ENCODE measurements around the gene KMT5C.
"Not testable (repeated sequence)": the region's sequence is repeated elsewhere in the genome, so short reads cannot be mapped to it uniquely, and the experiment has no call there.

The KMT5C gene

DNA sequence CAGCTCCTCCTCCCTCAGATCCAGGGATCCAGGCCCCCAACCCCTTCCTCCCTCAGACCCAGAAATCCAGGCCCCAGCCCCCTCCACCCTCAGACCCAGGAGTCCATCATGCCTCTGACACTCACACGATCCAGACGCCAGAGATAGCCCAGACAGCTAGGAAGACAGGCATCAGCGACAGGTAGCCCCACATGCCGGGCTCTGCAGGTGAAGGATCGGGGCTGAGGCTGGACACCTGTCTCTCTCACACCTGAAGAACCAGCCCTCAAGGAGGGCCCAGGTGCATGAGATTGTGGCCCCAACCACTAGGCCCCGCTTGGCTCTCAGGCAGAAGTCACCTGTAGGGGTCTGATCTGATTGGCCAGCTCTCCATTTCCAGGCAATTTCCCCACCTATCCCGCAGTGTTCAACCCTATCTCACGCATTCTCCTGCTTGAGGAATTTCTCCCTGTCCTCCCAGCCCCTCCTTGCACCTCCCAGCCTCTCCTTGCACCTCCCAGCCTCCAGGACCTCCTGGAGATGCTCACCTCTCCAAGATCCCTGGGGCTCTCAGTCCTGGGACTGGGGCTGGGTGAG lies 18.7 kb upstream of the KMT5C start:
- no peak for DNase-seq

DNA sequence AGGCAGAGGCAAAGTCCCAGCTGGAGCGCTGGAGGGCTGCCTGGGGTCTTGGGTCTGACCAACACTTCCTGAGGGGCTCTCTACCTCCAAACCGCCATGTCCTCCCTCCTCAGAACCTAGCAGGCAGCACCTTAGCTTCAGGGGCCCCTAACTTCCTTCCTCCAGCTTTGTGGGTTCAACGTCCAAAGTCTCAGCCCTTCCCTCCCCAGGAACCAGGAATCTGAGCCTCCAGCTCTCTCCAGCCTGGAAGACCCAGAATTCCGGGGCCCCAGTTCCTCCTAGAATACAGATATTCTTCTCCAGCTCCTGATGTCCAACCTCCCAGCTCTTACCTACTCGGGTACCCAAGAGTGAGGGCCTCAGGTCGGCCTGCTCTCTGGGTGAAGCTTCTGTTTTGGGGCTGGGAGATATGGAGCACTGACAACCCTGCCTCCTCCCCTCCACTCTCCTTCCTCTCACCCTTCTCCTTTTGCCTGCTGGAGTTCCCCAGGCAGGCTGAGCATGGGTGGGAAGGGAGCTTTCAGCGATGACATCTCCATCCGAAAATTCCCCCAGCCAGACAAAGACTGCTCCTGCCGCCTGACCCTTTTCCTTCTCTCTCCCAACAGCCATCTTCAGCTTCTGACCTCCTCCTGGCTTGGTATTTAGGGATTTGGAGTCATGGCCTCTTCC lies 18.1 kb upstream of the KMT5C start:
- DNase-seq, result no peak

DNA sequence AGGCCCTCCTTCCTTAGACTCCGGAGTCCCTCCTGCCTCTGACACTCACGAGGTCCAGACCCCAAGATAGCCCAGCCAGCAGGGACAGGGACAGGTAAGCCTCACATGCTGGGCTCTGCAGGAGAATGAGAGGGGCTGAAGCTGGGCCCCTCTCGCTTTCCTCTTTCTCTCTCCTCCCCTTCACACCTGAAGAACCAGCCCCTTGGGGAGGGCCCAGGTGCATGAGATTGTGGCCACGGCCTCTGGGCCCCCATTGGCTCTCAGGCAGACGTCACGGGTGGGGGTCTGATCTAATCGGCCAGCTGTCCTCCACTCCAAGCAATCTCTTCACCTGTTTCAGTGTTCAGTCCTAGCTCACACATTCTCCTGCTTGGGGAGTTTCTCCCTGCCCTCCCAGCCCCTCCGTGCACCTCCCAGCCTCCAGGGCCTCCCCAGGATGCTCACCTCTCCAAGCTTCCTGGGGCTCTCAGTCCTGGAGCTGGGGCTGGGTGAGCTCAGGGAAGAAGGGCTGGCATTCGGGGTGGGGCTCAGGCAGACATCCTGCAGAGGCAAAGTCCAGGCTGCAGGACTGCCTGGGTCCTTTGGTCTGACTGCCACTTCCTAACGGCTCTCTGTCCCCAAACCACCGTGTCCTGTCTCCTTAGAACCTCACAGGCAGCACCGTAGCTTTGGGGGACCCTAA lies 17.3 kb upstream of the KMT5C start:
- DNase-seq, result no peak

- no peak for DNase-seq
Observed at GRCh38 chr19:55324662-55325061, 15.0 kb upstream of the KMT5C start.

GRCh38 chr19:55325172-55325571 lies 14.5 kb upstream of the KMT5C start, which contains the start of gene TMEM150B:
Gene TMEM150B (minus strand): TSS chr19:55325341. CDS start chr19:55321036, 4,305 bp downstream.
- DNase-seq, result no peak

DNA sequence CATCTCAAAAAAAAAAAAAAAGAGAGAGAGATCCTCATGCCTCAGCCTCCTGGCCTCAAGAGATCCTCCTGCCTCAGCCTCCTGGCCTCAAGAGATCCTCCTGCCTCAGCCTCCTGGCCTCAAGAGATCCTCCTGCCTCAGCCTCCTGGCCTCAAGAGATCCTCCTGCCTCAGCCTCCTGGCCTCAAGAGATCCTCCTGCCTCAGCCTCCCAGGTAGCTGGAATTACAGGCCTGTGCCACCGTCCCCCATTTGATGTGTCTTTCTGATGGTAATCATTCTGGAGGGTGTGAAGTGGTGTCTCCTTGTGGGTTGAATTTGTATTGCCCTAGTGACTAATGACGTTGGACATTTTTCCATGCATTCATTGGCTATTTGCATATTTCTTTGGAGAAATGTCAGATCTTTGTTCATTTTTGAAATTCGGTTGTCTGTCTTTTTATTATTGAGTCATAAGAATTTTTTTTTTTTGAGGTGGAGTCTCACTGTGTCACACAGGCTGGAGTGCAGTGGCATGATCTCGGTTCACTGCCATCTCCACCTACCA lies 10.8 kb upstream of the KMT5C start:
- not testable (repeated sequence) for DNase-seq

DNA sequence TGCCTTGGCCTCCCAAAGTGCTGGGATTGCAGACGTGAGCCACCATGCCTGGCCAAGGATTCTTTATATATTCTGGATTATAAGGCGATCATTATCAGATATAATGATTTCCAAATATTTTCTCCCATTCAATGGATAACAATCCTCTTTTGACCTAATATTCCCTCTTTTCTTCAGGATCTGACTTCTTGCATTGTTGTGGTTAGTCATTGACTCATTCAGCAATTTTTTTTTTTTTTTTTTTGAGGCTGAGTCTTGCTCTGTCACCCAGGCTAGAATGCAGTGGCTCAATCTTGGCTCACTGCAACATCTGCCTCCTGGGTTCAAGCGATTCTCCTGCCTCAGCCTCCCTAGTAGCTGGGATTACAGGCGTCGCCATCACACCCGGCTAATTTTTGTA lies 9.9 kb upstream of the KMT5C start:
- not testable (repeated sequence) for DNase-seq

- no peak for DNase-seq
Observed at GRCh38 chr19:55333870-55334269, 5.8 kb upstream of the KMT5C start.

DNA sequence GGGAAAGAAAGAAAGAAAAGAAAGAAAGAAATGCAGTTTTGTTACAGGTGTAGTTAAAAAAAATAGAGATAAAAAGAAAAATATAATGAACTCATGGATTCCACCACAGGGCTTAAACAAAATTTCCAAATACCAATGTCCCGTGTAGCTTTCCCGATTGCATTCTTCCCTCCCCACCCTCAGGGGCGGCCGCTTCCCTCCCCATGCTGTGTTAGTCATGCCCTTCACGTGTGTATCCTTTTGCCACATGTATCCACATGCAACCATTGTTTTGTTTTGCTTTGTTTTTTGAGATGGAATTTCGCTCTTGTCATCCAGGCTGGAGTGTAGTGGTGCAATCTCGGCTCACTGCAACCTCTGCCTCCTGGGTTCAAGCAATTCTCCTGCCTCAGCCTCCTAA lies 3.6 kb upstream of the KMT5C start:
- no peak for DNase-seq

- DNase-seq, result no peak
Observed at GRCh38 chr19:55339889-55340783, 460 bp downstream of the KMT5C start.

GRCh38 chr19:55340784-55341147 lies 1.1 kb downstream of the KMT5C start:
- no peak for DNase-seq

GRCh38 chr19:55341171-55341588 lies 1.5 kb downstream of the KMT5C start:
- no peak for DNase-seq

DNA sequence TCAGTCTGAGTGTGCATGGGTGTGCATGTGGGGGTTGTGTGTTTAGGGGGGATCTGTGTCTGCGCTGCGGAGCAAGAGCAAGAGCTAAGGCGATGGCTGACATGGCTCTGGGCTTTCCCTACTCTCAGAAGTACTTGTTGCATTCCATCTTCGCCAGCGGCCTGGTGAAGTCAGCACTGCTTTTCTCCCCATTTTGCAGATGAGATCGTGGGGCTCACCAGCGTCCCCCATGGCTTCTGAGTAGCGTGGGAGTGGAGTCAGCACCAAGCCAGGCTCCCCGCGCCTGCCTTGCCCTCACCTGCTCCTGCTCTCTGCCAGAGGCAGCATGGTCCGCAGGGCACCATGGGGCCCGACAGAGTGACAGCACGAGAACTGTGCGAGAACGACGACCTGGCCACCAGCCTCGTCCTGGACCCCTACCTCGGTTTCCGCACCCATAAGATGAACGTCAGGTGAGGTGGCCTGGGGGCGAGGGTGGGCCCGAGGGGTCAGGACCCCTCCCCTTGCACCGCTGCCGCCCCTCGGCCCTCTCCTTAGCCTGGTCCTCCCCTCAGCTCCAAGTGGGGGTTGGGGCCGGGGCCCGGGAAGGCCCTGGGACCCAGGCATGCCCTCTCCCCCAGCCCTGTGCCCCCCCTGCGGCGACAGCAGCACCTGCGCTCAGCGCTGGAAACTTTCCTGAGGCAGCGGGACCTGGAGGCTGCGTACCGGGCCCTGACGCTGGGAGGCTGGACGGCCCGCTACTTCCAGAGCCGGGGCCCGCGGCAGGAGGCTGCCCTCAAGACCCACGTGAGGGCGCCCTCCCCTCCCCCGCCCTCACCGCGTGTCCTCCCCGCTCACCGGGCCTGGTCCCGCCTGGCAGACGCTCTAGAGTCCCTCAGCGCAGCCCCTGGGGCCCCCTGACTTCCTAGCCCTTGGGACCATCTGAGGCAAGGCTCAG lies 2.2 kb downstream of the KMT5C start:
- DNase-seq, result no peak

DNA sequence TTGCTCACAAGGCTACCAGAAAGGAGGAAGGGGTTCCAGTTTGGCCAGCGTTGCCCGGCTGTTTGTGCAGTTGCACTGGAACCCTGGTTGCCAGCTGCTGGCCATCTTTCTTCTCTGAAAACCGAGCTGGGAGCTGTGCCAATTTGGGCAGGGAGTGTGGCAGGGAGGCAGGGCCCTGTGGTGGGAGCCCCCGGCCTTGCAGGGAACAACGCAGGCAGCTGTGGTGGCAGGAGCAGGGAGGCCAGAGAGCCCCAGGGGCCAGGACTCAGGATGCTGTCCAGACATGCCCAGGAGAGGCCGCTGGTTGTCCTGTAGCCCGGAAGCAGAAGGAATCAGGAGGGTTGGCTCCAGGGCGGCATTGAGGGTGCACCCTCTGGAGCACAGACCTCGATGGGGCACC lies 4.8 kb downstream of the KMT5C start:
- no peak for DNase-seq

GRCh38 chr19:55345101-55345817 lies 5.6 kb downstream of the KMT5C start:
- DNase-seq, result no peak

DNA sequence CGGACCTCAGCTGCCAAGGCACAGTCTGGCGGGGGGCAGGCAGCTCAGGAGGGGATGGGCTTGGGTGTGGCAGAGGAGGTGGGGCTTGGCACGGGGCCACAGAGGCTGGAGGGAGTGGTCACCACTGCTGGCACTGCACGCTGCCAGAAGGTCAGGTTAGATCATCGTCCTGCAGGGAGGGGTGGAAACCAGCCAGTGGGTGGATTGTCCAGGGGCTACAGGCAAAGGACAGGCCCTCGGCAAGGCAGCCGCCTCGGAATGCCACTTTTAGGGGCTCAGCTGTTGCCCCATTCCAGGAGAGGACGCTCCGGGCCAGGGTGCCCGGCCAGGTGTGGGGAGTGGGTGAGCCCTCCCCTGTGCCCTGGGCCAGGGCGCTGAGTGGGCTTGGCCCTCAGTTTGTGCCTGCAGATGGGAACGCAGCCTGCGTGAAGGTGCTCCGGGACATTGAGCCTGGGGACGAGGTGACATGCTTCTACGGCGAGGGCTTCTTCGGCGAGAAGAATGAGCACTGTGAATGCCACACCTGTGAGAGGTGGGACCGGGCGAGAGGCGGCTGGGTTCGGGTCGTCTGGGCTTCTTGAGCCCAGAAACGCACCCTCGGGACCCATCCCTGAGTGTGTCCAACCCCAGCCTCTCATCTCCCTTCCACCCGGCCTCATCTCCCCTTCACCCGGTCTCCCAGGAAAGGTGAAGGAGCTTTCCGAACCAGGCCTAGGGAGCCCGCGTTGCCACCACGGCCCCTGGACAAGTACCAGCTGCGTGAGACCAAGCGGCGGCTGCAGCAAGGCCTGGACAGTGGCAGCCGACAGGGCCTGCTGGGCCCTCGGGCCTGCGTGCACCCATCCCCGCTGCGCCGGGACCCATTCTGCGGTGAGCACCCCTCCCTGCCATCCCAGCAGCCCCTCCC lies 6.4 kb downstream of the KMT5C start:
- no peak for DNase-seq

- DNase-seq, result no peak
Observed at GRCh38 chr19:55346725-55347441, 7.2 kb downstream of the KMT5C start.

DNA sequence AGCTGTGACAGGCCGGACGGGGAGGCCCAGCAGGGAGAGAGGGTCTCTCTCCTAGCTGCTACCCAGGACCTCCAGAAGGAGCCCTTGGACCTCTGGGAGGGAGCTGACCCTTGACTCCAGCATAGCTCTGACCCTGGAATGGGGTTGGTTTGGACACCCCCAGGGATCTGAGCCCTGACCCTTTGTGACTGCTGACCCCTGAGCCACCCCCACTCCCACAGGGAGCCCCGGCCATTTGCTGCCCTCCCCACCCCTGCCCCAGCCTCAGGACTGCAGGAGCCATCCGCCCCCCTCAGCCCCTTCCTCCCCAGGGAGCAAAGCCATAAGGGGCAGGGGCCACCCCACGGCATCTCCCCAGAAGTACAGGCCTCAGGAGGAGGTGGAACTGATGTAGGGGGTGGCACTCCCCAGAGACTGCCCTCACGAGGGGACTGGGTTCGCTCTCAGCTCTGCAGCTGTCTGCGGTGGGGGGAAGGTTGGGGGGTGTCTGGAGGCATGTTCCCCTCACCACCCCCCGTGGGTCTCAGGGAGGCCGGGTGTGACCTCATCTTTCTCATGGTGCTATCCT lies 7.8 kb downstream of the KMT5C start:
- no peak for DNase-seq

All from activated gamma-delta T cell treated with Interleukin-2 at 50 U/mL for 16 hours (primary cell).